Measurements from ENCODE around the gene CACNA2D2.

Gene CACNA2D2

GRCh38 chr3:50388016-50388719 is 115.3 kb downstream of the CACNA2D2 start:
- no peak for DNase-seq
- in situ Hi-C loops (cut with HindIII; ENCODE audit: low pct_ligation_motif_present, low pct_unique_long_range_greater_than_20kb, low sequenced_read_pairs) = no loop called here

GRCh38 chr3:50385754-50386153 is 117.7 kb downstream of the CACNA2D2 start:
- in situ Hi-C loops (cut with HindIII; ENCODE audit: low pct_ligation_motif_present, low pct_unique_long_range_greater_than_20kb, low sequenced_read_pairs) = no loop called here

GRCh38 chr3:50383750-50384149 is 119.7 kb downstream of the CACNA2D2 start:
- no peak for DNase-seq
- in situ Hi-C loops (cut with HindIII; ENCODE audit: low pct_ligation_motif_present, low pct_unique_long_range_greater_than_20kb, low sequenced_read_pairs) = no loop called here

More at GRCh38 chr3:50385754-50386153, 117.7 kb downstream of the CACNA2D2 start:
- no peak for DNase-seq

DNA sequence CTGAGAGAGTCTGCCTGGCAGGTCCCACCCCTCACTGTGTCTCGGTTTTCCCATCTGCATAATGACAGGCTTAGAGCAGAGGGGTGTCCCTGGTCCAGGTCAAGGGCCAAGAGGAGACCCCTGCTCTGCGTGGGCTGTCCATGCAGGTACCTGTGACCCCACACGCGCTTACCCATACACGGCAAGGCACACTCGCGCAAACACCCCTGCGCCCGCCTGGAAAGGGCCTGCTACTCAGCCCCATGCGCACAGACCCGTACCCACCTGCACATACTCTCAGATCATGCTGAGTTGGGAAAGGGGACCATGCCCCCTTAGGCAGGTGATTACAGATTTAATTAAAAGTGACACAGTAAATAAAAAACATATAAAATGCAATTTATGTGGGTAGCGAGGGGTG is 120.7 kb downstream of the CACNA2D2 start:
- in situ Hi-C loops (cut with HindIII; ENCODE audit: low pct_ligation_motif_present, low pct_unique_long_range_greater_than_20kb, low sequenced_read_pairs) = no loop called here
- no peak for DNase-seq

GRCh38 chr3:50381383-50381782 is 122.1 kb downstream of the CACNA2D2 start:
- DNase-seq = no peak
- in situ Hi-C loops (cut with HindIII; ENCODE audit: low pct_ligation_motif_present, low pct_unique_long_range_greater_than_20kb, low sequenced_read_pairs) = no loop called here

- in situ Hi-C loops (cut with HindIII; ENCODE audit: low pct_ligation_motif_present, low pct_unique_long_range_greater_than_20kb, low sequenced_read_pairs) = no loop called here
- no peak for DNase-seq
These were observed 122.9 kb downstream of the CACNA2D2 start for GRCh38 chr3:50380405-50381085.

DNA sequence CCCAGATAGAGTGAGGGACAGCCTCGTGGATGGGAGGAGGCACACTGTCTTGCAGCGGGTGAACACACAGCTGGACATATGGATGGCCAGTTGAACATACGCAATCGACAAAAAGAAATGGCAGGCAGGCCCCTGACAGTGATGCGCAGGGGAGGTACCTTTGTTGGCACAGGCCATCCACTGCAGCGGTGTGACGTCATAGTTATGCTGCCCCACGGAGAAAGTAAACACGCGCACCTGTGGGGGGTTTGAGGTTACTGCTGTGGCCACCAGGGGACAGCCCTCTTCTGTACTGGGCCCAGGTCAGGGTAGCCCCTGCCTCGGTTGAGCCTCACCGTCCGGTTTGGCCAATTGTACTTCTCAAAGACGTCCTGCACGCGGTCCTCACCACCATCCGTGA is 124.7 kb downstream of the CACNA2D2 start:
- DNase-seq = no peak
- in situ Hi-C loops (cut with HindIII; ENCODE audit: low pct_ligation_motif_present, low pct_unique_long_range_greater_than_20kb, low sequenced_read_pairs) = no loop called here

- no peak for DNase-seq
- in situ Hi-C loops (cut with HindIII; ENCODE audit: low pct_ligation_motif_present, low pct_unique_long_range_greater_than_20kb, low sequenced_read_pairs) = no loop called here
These were observed 125.4 kb downstream of the CACNA2D2 start for GRCh38 chr3:50378024-50378423.

DNA sequence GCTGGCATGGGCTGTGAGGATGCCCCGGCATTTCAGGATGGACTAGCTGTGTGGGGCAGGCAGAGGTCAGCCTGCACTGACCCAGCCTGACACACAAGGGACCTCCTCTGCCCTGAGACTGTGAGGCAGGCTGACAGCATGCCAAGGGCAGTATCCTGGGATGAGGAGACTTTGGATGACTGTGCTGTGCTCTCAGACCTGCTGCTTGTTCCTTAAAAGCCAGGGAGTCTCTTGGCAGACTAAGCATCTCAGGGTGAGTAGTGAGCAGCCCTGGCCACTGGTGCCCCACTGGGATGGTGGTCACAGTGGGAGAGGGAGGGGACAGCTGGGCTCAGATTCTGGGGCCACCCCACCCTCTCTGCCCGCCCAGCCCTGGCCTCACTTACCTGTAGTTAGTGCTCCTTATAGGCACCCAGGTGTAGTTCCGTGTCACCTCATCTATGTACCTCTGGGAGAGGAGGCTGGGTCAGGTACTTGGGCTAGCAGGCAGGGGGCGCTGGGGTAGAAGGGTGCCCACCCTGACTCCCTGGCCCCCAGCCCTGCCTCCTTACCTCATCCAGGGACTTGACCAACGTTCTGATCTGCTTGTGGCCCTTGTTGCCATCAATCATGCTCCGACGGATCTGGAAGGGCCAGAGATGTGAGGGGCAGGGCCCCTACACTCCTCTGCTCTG is 128.0 kb downstream of the CACNA2D2 start:
- DNase-seq = no peak
- in situ Hi-C loops (cut with HindIII; ENCODE audit: low pct_ligation_motif_present, low pct_unique_long_range_greater_than_20kb, low sequenced_read_pairs) = no loop called here

DNA sequence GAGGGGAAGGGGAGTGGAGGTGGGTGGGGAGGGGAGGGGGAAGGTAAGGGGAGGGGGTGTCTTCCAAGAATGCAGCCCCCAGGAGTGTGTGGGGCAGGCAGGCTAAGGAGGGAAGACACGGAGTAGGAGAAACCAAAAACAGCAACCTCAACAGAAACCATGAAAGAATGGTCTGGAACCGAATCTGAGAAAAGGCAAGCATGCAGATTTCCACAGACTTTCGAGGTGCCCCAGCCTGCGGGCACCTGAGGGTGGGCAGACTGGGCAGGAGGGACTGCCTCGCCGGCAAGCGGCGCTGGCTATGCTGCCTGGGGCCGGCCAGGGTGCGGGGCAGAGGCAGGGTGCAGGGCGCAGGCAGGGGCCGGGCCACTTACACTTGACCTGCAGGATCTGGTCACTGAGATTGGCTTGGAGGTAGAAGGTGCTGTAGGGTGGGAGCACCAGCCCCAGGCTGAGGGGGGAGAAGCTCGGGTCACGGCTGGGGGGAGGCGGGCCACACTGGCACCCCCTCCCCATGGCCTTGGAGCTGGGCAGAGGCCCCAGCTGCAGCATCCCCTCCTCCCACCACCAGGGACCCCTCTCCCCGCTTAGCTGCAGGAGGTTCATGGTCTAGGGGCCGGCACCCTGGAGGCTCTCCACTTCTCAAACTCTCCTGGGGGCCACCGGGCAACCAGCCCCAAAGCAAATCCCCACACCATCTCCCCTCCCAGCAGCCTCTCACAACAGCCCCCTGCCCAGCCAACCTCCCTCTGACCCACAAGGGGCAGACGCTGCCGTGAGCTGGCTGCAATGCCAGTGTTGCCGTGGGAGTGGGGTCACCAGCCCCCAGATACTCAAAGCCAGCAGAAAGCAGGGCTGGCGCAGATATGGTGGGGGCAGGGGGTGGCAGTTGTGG is 128.8 kb downstream of the CACNA2D2 start:
- no peak for DNase-seq
- in situ Hi-C loops (cut with HindIII; ENCODE audit: low pct_ligation_motif_present, low pct_unique_long_range_greater_than_20kb, low sequenced_read_pairs) = no loop called here

DNA sequence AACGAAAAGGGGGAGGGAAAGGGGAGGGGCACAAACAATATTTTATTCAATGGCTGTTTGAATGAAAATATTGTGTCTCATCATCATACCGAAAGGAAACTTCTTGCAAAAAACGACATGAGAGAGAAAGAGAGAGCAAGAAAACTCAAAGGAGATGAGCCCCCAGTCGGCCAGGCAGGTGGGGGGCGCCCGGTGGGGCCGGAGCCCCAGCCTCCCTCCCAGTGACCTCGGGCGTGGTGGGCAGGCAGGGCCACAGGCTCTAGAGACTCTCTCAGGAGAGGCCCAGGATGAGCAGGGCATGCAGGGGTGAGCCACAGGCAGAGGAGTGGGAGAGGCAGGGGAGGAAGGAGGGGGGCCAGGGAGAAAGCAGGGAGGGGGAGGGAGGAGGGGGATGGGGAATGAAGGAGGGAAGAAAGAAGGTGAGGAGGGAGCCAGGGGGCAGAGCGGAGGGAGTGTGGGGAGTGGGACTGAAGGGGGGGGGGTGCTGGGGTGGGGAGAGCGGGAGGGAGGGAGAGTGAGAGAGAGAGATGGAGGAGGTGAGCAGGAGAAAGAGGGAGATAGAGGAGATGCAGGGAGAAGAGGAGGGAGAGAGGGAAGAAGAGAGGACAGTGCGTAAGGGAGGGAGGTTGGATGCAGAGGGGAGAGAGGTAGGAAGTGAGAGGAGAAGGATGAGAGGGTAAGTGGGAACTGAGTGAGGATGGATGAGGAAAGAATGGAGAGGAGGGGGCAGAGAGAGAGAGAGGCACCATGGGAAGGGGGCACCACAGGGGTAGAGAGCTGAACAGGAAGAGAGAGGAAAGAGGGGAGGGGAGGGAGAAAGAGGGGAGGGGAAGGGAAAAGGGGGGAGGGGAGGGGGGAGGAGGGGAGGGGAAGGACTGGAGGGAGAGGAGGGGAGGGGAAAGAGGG is 130.0 kb downstream of the CACNA2D2 start:
- in situ Hi-C loops (cut with HindIII; ENCODE audit: low pct_ligation_motif_present, low pct_unique_long_range_greater_than_20kb, low sequenced_read_pairs) = no loop called here
- DNase-seq = no peak

DNA sequence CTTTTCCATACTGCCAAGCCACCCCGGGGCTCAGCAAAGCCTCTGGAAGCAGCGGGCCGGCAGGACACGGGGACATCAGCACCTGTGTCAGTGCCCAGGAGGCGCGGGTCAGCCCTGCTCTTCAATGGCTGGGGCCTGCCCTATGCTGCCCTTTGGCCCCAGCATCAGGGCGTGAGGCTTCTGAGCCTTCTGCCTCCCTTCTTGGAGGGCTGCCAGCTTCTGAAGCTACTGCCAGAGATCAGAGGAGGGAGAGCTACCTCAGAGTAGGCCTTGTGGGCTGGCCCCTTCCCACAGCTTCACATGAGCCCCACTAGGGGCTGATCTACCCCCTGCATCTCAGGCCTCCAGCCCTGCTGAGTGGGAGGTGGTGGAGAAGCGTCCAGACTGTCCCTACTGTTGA is 131.1 kb downstream of the CACNA2D2 start:
- no peak for DNase-seq
- in situ Hi-C loops (cut with HindIII; ENCODE audit: low pct_ligation_motif_present, low pct_unique_long_range_greater_than_20kb, low sequenced_read_pairs) = no loop called here

DNA sequence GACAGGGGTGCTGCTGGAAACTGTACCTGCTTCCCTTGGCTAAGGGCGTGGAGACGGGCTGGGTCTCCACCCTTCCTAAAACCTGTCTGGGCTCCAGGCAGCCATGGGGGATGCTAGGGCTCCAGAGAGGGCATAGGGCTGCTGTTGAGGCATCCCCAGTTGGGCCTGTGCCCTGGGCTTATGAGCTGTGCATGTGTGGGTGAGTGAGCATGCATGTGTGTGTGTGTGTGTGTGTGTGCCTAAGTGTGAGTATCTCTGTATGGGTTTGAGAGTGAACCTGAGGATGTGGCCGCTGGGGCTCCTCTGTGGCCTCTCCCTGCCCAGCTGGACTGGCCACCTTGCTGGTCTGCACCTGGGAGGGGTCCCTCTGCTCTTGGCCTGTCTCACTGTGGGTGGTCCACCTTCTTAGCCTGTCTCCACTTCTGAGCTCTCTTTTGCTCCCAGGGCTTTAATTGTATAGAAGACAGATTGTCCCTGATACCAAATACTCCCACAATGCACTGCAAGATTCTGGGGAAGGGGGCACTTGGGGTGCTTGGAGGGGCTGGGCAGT is 132.2 kb downstream of the CACNA2D2 start:
- in situ Hi-C loops (cut with HindIII; ENCODE audit: low pct_ligation_motif_present, low pct_unique_long_range_greater_than_20kb, low sequenced_read_pairs) = no loop called here

DNA sequence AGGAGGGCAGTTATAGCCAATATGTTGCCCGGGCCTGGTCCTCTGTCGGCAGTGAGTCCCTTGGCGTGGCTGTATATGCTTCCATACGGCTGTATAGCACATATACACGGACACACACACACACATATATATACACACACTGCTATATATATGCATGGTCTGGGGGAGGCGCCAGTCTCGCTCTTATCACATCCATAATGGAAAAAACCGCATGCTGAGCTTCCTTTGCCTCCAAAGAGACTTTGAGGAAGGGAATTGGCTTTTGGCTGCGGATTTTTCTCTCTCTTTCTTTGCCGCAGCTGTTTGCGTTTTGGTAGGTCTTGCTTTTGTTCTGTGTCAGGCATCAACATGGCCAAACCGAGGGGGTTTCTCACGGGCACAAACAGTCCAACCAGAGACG is 132.8 kb downstream of the CACNA2D2 start:
- in situ Hi-C loops (cut with HindIII; ENCODE audit: low pct_ligation_motif_present, low pct_unique_long_range_greater_than_20kb, low sequenced_read_pairs) = no loop called here
- DNase-seq = no peak

More for the DNA sequence above, 132.2 kb downstream of the CACNA2D2 start:
- DNase-seq = no peak

- no peak for DNase-seq
- in situ Hi-C loops (cut with HindIII; ENCODE audit: low pct_ligation_motif_present, low pct_unique_long_range_greater_than_20kb, low sequenced_read_pairs) = no loop called here
These were observed 134.3 kb downstream of the CACNA2D2 start for GRCh38 chr3:50369012-50369670.

DNA sequence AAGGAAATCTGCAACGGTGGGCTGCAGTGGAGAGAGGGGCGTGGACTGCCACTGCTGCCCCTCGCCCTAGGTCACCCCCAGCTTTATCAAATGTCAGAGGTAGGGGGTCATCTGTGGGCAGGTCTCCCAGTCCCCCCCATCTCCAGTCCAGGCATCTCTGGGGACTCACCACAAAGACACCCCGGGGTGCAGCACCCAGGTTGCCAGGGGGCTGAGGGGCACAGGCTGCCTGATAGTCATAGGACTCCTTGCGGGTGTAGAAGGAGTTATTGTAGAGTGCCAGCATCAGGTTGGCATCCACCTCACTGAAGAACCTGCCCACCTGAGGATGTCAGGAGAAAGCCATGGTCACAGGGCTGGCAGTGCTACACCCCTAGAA is 137.6 kb downstream of the CACNA2D2 start:
- in situ Hi-C loops (cut with HindIII; ENCODE audit: low pct_ligation_motif_present, low pct_unique_long_range_greater_than_20kb, low sequenced_read_pairs) = no loop called here
- no peak for DNase-seq

All from ACHN (cell line).